ENCODE results near the gene ELAVL2.

DNA sequence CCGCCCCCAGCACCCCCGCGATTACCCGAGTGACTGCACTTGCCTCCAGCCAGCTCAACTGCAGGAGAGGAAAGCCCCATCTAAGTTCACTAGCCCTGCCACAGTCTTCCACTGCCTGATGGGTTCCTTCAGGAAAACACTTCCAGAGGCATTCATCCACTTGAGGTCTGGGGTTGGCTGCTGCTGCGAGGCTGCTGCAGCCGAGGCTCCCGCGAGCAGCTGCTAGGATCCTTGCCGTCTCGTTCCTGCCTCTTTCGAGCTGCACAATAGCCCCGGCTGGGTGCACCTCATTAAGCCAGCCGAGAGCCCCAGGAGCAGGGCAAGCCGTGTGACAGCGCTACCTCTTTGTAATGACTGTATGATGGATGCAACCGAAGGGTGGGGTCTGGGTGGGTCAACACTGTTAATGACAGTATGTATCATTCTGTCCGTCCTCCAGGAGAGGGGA, 24.2 kb upstream of the ELAVL2 start:
- TF ChIP-seq CTCF (conservative IDR thresholded peaks at IDR 0.05), result no peak
- TF ChIP-seq ZFX (IDR thresholded peaks at IDR 0.05), result no peak
